HFF-Myc (cell line): Measurements from ENCODE around the gene MARK4.
"Not testable (repeated sequence)": the region's sequence is repeated elsewhere in the genome, so short reads cannot be mapped to it uniquely, and the experiment has no call there.

Experiments
- DNase-seq: peaks from one replicate; pipeline ENCODE4 v3.0.0-alpha.2; 2011; ENCODE audit warnings: low read depth; ENCODE audit errors: extremely low read depth
- H3K4me3 ChIP-seq: replicated peaks from 2 replicates; pipeline ENCODE4 v1.5.1; 2011; ENCODE audit warnings: low read depth, mild to moderate bottlenecking, control low read depth, low read length
- TF ChIP-seq, protein P1 (sequence below): IDR thresholded peaks from 2 replicates; pipeline ENCODE4 v1.5.1; 2012; ENCODE audit warnings: mild to moderate bottlenecking, low read depth, low read length, control low read depth; ENCODE audit errors: missing control alignments

MARK4 gene

DNA sequence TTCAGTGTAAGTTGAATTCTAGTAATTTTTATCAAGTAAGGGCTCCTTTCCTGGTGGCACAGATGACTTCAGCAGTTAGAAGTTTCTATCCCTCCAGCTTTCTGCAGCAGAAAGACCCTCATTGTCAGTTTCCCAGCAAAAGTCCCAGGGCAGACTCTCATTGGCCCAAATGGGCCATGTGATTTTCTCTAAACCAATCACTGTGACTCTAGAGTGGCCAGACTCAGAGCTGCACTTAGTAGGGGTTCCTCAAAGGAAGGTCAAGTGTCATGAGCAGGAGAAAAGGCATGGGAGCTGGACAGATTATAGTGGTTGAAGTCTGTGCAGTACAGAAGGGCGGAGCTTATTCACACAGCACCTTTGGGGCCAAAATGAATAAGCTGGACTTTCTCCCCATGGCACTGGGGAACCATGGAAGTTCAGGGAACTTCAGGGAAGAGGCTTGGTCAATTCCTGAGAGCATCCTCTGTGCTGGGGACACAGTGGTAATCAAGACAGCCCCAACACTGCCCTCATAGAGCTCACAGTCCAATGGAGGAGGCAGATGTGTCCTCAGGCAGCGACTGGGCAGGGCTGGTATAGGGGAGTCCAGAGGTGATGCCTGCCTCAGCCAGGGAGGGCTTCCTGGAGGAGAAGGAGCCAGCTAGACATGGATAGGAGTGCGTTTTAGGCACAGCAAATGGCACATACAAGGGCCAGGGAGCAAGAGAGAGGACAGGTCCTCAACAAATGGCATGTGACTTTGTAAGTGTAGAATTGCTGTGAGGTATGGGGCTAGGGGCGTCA is 53.3 kb downstream of the MARK4 start:
- TF ChIP-seq, protein P1, sequence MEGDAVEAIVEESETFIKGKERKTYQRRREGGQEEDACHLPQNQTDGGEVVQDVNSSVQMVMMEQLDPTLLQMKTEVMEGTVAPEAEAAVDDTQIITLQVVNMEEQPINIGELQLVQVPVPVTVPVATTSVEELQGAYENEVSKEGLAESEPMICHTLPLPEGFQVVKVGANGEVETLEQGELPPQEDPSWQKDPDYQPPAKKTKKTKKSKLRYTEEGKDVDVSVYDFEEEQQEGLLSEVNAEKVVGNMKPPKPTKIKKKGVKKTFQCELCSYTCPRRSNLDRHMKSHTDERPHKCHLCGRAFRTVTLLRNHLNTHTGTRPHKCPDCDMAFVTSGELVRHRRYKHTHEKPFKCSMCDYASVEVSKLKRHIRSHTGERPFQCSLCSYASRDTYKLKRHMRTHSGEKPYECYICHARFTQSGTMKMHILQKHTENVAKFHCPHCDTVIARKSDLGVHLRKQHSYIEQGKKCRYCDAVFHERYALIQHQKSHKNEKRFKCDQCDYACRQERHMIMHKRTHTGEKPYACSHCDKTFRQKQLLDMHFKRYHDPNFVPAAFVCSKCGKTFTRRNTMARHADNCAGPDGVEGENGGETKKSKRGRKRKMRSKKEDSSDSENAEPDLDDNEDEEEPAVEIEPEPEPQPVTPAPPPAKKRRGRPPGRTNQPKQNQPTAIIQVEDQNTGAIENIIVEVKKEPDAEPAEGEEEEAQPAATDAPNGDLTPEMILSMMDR: no peak
- H3K4me3 ChIP-seq: no peak overlapping the region

DNA sequence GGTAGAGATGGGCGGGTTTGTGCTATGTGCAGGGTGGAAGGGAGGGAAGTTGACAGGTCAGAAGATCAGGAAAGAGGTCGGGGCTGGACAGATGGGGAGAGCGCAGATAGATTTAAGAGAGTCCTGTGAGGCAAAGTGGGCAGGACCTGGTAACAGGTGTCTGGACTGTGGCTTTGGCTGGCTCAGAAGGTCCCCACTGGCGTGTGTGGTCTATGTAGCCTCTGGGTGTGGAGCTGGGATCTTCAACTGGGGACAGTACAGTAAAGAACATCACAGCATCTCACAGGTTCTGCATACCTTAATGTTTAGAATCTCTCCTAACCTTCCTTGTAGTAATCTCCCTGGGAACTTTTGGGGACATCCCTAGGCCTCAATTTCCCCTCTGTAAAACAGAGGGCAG is 53.9 kb downstream of the MARK4 start:
- H3K4me3 ChIP-seq: no peak overlapping the region
- no peak for DNase-seq

More for the DNA sequence above, 53.3 kb downstream of the MARK4 start:
- no peak for DNase-seq

DNA sequence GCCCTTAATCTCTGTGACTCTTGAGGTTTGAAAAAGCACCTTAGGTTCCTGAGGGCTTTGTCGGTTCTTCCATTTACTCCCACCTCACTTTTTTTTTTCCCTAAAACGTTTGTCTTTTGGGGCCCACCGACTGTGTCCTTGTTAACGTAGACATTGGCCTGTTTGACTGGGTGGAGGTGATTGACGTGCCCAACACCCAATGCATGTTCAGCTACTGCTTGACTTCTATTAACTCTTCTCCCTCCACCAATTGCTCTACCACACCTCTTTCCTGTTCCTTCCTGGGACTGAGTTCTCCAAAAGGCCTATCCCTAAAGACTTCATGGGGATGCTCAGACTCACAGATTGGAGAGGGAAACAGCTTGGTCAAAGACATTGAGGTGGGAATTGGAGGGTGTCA is 54.4 kb downstream of the MARK4 start:
- no peak overlapping the region for H3K4me3 ChIP-seq
- no peak for DNase-seq
- TF ChIP-seq, protein P1: no peak

More for the DNA sequence above, 53.9 kb downstream of the MARK4 start:
- TF ChIP-seq, protein P1: no peak

DNA sequence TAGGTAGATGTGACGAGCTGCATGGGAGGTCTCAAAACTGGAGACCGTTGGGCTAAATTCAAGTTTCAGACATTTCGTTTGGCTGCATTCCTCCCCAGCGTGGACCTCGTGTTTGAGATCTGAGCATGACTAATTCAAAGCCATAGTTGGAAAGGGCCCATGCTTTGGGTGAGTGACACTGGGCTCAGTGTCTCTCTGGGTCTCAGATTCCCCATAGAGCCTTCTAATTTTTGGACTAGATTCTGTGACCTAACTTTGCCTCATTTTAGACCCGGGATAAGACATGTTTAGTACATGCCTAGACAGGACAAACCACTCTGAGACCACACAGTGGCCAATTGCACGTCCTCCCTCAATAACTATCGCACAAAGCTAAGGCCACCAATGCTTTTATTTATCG is 55.0 kb downstream of the MARK4 start:
- H3K4me3 ChIP-seq: no peak overlapping the region
- TF ChIP-seq, protein P1: no peak

DNA sequence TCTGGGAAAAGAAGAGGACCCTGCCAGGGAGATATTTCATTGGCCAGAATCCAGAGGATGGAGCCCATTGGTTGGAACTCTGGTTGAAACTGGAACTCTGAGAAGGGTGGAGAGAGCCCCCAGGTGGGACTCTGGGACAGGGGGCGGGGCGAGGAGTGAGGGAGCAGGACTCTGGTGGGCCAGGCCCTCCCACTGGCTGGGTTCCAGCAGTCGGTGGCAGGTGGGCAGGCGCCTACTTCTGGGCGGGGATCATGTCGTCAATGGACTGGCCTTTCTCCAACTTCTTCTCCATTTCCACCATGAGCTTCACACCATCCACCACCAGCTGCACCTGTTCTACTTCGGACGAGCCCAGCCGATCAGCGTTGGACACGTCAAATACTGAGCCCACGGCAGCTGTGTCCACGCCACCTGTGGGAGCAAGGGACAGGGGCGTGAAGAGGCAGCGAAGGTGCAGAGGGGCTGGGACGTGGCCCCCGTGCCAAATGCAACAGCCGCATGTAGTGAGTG is 55.5 kb downstream of the MARK4 start:
- TF ChIP-seq, protein P1: no peak
- no peak overlapping the region for H3K4me3 ChIP-seq
- DNase-seq: no peak

More for the DNA sequence above, 55.0 kb downstream of the MARK4 start:
- DNase-seq: no peak

DNA sequence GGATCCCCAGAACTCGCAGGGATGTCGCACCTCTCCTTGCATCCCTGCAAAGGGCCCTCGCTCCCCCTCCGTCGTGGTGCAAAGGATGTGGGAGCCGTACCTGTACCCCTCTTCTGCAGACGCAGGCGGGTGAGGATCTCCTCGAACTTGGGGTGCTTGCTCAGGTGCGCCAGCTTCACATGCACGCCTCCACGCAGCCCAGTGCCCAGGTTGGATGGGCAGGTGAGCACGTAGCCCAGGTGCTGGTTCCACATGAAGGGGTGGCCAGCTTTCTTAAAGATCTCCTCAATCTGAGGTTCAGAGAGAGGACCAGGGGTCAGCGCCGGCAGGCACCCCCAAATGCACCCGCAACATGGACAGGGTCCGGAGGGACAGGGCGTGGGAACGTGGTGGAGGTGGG is 56.3 kb downstream of the MARK4 start:
- no peak overlapping the region for H3K4me3 ChIP-seq
- TF ChIP-seq, protein P1: no peak
- no peak for DNase-seq

DNA sequence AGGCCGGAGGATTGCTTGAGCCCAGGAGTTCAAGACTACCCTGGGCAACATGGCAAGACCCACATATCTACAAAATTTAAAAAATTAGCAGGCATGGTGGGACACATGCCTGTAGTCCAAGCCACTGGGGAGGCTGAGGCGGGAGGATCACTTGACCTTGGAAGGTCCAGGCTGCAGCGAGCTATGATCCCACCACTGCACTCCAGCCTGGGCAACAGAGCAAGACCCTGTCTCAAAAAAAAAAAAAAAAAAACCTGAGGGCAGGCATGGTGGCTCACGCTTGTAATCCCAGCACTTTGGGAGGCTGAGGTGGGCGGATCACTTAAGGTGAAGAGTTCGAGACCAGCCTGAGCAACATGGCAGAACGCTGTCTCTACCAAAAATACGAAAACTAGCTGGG is 58.3 kb downstream of the MARK4 start:
- DNase-seq, H3K4me3 ChIP-seq: not testable (repeated sequence)
